Endodermal cell (in vitro differentiated cells): Measurements from ENCODE around the gene MAML2. TPM values are rescaled to one million over a fixed set of nuclear protein-coding genes. Genes with fewer than 3 reads are reported as not detected.
A peak's percentile ranks its signal among the peaks of the same experiment; 100 is the strongest.

ENCODE experiments used
- DNase-seq: peaks from one replicate; pipeline ENCODE4 v3.0.0-alpha.2; 2017
- H3K27ac ChIP-seq: 2 replicates; pipeline ENCODE4 v1.5.1; 2013; ENCODE audit warnings: mild to moderate bottlenecking, low read depth, low read length, moderate library complexity
- H3K27me3 ChIP-seq: 2 replicates; pipeline ENCODE4 v1.6.1; 2013; ENCODE audit warnings: mild to moderate bottlenecking, low read length, moderate library complexity; ENCODE audit not compliant: insufficient read depth, control insufficient read depth, poor library complexity, severe bottlenecking
- H3K36me3 ChIP-seq: 2 replicates; pipeline ENCODE4 v1.7.0; 2013; ENCODE audit warnings: mild to moderate bottlenecking, low read length, moderate library complexity; ENCODE audit not compliant: control insufficient read depth, insufficient read depth
- H3K4me1 ChIP-seq: one replicate; pipeline ENCODE4 v1.7.0; 2013; ENCODE audit warnings: low read length; ENCODE audit not compliant: control insufficient read depth, insufficient read depth
- H3K4me3 ChIP-seq: 2 replicates; pipeline ENCODE4 v1.5.1; 2013; ENCODE audit warnings: mild to moderate bottlenecking, low read length, moderate library complexity
- H3K9ac ChIP-seq: 2 replicates; pipeline ENCODE4 v1.6.1; 2013; ENCODE audit warnings: mild to moderate bottlenecking, low read length, moderate library complexity; ENCODE audit not compliant: poor library complexity, severe bottlenecking; ENCODE audit errors: extremely low read depth
- H3K9me3 ChIP-seq: 2 replicates; pipeline ENCODE4 v1.6.1; 2013; ENCODE audit warnings: mild to moderate bottlenecking, low read length, moderate library complexity; ENCODE audit not compliant: control insufficient read depth
- H3K27ac Mint-ChIP-seq: 2 replicates; pipeline ENCODE4 v1.8.0; 2020; ENCODE audit warnings: mixed read lengths
- H3K27me3 Mint-ChIP-seq: 2 replicates; pipeline ENCODE4 v1.8.0; 2021; ENCODE audit warnings: mild to moderate bottlenecking, mixed read lengths; ENCODE audit not compliant: insufficient read depth
- H3K36me3 Mint-ChIP-seq: 2 replicates; pipeline ENCODE4 v1.8.0; 2020; ENCODE audit warnings: low read depth, mixed read lengths
- H3K4me1 Mint-ChIP-seq: 2 replicates; pipeline ENCODE4 v1.8.0; 2020; ENCODE audit warnings: mixed read lengths
- H3K4me3 Mint-ChIP-seq: 2 replicates; pipeline ENCODE4 v1.8.0; 2020; ENCODE audit warnings: mild to moderate bottlenecking, moderate library complexity, mixed read lengths
- H3K9me3 Mint-ChIP-seq: 2 replicates; pipeline ENCODE4 v1.8.0; 2020; ENCODE audit warnings: mild to moderate bottlenecking, mixed read lengths
- CTCF ChIP-seq: fragments of 200-600 bp; sonication (generic); conservative IDR thresholded peaks from 2 replicates; pipeline ENCODE4 v1.5.0; 2021; ENCODE audit warnings: antibody characterized with exemption, mild to moderate bottlenecking
- WGBS, 2 experiments: methylation state at CpG; one replicate each; pipeline versions ENCODE4 v1.1.5 to v1.1.7; 2013; ENCODE audit warnings: missing lambda C conversion rate in 2 of 2, mixed read lengths in 1 of 2; ENCODE audit not compliant: insufficient coverage in 1 of 2, insufficient read length in 1 of 2; 5-methylcytosine and 5-hydroxymethylcytosine counted together
- total RNA-seq, 2 donors: library from RNA; stranded (reverse); fragmentation: NEBNext Ultra II Directional in 1 of 2; extraction: Animal tissue kit (Norgen Biotek cat#: 25700) in 1 of 2; gene quantifications; 2 replicates in 1 of 2; 3 replicates in 1 of 2; pipeline ENCODE4 v1.2.1, GENCODE V29; 2021

MAML2 gene
- total RNA-seq, 2 donors from 2014 or later = 6.6 to 8.0 TPM

DNA sequence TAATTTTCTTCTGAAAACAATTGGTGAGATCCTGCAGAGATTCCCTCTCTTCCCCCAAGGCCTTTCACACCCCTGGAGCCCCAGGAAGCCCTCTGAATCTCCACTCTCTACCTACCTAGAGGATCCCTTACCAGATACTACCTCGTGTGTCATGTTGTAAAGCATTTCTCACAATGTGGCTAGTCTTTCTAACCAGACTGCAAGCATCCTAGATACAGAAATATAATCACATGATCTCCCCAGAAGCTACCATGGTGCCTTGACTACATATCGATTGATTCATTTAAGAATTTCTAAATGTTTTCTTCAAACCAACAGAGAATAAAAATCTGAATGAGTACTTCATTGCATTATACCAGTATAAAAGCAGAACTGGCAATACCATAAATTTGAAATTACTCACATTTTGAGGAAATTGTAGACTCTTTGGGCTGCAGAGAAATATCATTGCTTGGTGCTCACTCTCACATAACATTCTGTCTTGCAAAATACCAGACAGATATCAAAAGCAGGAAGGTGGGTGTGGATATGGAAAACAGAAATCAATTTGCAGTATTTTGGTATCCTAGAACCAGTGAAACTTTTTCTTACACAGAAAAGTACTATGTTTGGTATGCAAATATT, 113.5 kb downstream of the MAML2 start:
- Histone ChIP-seq H3K9me3 (no peaks in the 10 kb centered on the region), H3K27ac (no peak overlapping the region), H3K4me3 (no peak overlapping the region), H3K4me1 (peaks cover 4% of the 10 kb centered on the region), H3K36me3 (no peaks in the 10 kb centered on the region), H3K27me3 (no peaks in the 10 kb centered on the region), H3K9ac (no peak overlapping the region)
- no peak for TF ChIP-seq CTCF
- DNase-seq = no peak
- Mint-ChIP-seq H3K36me3 (peaks cover 4% of the 10 kb centered on the region), H3K27me3 (no peaks in the 10 kb centered on the region), H3K9me3 (peaks cover 2% of the 10 kb centered on the region), H3K4me1 (peaks cover 24% of the 10 kb centered on the region), H3K27ac (peak overlapping the region; percentile 52), H3K4me3 (no peak overlapping the region)
- 66 to 82% methylated on average over 2 of the region's 2 CpGs for WGBS, 2 experiments

GRCh38 chr11:96228910-96229309, 114.1 kb downstream of the MAML2 start:
- peaks cover 23% of the 10 kb centered on the region for H3K4me1 Mint-ChIP-seq
- peaks cover 4% of the 10 kb centered on the region for H3K4me1 ChIP-seq
- H3K27me3 ChIP-seq = no peaks in the 10 kb centered on the region
- peak overlapping the region; percentile 81 for H3K27ac Mint-ChIP-seq
- peak overlapping the region; percentile 16 for H3K27ac ChIP-seq
- H3K27me3 Mint-ChIP-seq = no peaks in the 10 kb centered on the region
- TF ChIP-seq CTCF = no peak
- H3K4me3 ChIP-seq = no peak overlapping the region
- H3K36me3 Mint-ChIP-seq = peaks cover 3% of the 10 kb centered on the region
- H3K9me3 ChIP-seq = no peaks in the 10 kb centered on the region
- H3K9me3 Mint-ChIP-seq = peaks cover 2% of the 10 kb centered on the region
- DNase-seq = no peak
- no peak overlapping the region for H3K4me3 Mint-ChIP-seq
- H3K36me3 ChIP-seq = no peaks in the 10 kb centered on the region
- H3K9ac ChIP-seq = no peak overlapping the region

DNA sequence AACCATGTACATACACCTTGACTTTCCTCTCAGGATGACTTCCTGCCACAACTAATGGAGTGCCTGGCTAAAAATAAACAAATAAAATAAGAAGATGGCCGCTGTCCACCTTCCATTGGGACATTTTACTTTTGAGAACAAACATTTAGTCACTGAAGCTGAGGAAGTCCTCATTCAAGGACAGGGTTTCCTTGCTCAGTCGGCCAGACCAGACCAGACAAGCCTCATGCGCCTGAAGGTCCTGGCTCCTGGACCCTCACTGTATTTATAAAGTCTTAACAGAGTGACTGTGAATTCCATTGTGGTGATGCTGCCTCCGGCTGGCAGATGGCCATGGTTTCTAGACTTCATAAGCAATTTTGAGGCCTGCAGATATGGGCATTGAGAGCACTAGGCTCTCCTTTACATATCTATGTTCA, 114.5 kb downstream of the MAML2 start:
- H3K27ac Mint-ChIP-seq = peak overlapping the region; percentile 81

More for the DNA sequence above, 114.5 kb downstream of the MAML2 start:
- H3K27me3 Mint-ChIP-seq = no peaks in the 10 kb centered on the region
- TF ChIP-seq CTCF = no peak
- H3K4me1 ChIP-seq = peaks cover 4% of the 10 kb centered on the region
- H3K9me3 ChIP-seq = no peaks in the 10 kb centered on the region
- no peak overlapping the region for H3K4me3 ChIP-seq
- no peaks in the 10 kb centered on the region for H3K27me3 ChIP-seq
- H3K9me3 Mint-ChIP-seq = peaks cover 2% of the 10 kb centered on the region
- no peaks in the 10 kb centered on the region for H3K36me3 ChIP-seq
- WGBS, 2 experiments = 79 to 90% methylated on average over 4 of the region's 4 CpGs
- peak; percentile 55 for DNase-seq
- no peak overlapping the region for H3K9ac ChIP-seq
- peaks cover 23% of the 10 kb centered on the region for H3K4me1 Mint-ChIP-seq
- peak overlapping the region; percentile 16 for H3K27ac ChIP-seq
- peaks cover 3% of the 10 kb centered on the region for H3K36me3 Mint-ChIP-seq
- H3K4me3 Mint-ChIP-seq = no peak overlapping the region
